OCI-LY1 (cell line): ENCODE results near the gene NOS1.

Source experiments
- EZH2 ChIP-seq: fragments of 200-600 bp; sonication (generic), shearing (Covaris generic); IDR thresholded peaks from 2 replicates; pipeline ENCODE4 v1.8.0; 2017; ENCODE audit warnings: borderline replicate concordance, mixed run types, mild to moderate bottlenecking, antibody characterized with exemption, low read length, moderate library complexity, mixed read lengths
- TF ChIP-seq, protein P1 (sequence below): fragments of 200-600 bp; sonication (generic), shearing (Covaris generic); IDR thresholded peaks from 2 replicates; pipeline ENCODE4 v1.5.1; 2017; ENCODE audit warnings: mild to moderate bottlenecking, antibody characterized with exemption, low read length, moderate library complexity, mixed read lengths

DNA sequence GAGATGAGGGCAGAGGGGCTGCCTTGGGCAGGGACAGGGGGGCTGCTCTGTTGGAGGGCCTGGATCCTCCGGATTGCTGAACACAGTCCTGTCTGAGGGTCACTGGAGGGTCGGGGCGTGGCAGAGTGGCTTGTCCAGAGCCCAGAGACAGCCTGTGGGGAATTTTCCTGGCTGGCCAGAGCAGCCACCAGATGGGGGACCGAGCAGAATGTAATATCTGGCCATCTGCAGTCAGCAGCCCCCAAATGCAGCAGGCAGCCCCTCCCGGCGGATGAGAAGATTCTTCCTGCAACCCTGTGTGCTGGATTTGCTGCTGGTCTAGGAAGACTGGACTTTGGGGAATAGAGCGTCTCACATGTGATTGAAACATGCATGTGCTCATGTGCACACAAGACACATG lies 23.3 kb upstream of the NOS1 start:
- TF ChIP-seq, protein P1, sequence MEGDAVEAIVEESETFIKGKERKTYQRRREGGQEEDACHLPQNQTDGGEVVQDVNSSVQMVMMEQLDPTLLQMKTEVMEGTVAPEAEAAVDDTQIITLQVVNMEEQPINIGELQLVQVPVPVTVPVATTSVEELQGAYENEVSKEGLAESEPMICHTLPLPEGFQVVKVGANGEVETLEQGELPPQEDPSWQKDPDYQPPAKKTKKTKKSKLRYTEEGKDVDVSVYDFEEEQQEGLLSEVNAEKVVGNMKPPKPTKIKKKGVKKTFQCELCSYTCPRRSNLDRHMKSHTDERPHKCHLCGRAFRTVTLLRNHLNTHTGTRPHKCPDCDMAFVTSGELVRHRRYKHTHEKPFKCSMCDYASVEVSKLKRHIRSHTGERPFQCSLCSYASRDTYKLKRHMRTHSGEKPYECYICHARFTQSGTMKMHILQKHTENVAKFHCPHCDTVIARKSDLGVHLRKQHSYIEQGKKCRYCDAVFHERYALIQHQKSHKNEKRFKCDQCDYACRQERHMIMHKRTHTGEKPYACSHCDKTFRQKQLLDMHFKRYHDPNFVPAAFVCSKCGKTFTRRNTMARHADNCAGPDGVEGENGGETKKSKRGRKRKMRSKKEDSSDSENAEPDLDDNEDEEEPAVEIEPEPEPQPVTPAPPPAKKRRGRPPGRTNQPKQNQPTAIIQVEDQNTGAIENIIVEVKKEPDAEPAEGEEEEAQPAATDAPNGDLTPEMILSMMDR, result no peak
- no peak for TF ChIP-seq EZH2
